SH-SY5Y (cell line): ENCODE data around the gene JAKMIP3.

ENCODE experiments used
- GATA2 ChIP-seq: IDR thresholded peaks from 2 replicates; pipeline ENCODE4 v1.6.1; 2011; ENCODE audit warnings: mild to moderate bottlenecking, low read depth, low read length
- GATA3 ChIP-seq: IDR thresholded peaks from 2 replicates; pipeline ENCODE4 v1.6.1; 2011; ENCODE audit warnings: low read depth, mild to moderate bottlenecking, low read length, moderate library complexity

DNA sequence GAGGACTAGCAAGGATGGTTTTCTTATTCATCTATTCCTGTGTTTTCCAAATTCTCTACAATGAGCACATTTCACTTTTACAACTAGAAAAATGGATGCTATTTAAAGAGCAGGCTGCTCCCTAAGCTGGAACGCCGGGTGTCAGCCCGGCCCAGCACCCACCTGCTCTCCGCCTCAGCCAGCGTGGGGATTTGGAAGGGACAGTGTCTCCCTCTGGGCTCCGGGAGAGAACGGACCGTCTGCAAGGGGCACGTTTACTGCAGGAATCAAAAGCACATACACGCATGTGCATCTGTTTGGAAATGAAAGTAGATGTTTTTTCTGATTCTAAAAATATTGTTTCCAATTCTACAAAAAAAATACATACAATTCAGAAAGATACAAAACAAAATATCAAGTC, 2.3 kb upstream of the JAKMIP3 start:
- TF ChIP-seq GATA2 = no peak
- no peak for TF ChIP-seq GATA3
